Peyer's patch (tissue), 4 donors: Measurements from ENCODE around the gene SEMA6B. TPM values are rescaled to one million over a fixed set of nuclear protein-coding genes. Genes with fewer than 3 reads are reported as not detected.
"Not testable (repeated sequence)": the region's sequence is repeated elsewhere in the genome, so short reads cannot be mapped to it uniquely, and the experiment has no call there.

Experiments
- DNase-seq, 3 donors: peaks; one replicate each; pipeline ENCODE4 v3.0.0-alpha.2; 2017 to 2019
- H3K27ac ChIP-seq, 4 donors: fragments of 200-600 bp; sonication (generic); one replicate each; pipeline ENCODE4 v1.5.1; 2016 to 2019
- H3K27me3 ChIP-seq, 2 donors: fragments of 200-600 bp; sonication (generic); one replicate each; pipeline ENCODE4 v1.5.1; 2019
- H3K36me3 ChIP-seq, 3 donors: fragments of 200-600 bp; sonication (generic); one replicate each; pipeline ENCODE4 v1.5.1; 2016 to 2019
- H3K4me1 ChIP-seq, 4 donors: fragments of 200-600 bp; sonication (generic); one replicate each; pipeline ENCODE4 v1.5.1; 2016 to 2019
- H3K4me3 ChIP-seq, 4 donors: fragments of 200-600 bp; sonication (generic); 1 replicate in 3 of 4; 2 replicates in 1 of 4; pipeline ENCODE4 v1.5.1; 2016 to 2019; ENCODE audit warnings: mild to moderate bottlenecking in 1 of 4
- H3K9me3 ChIP-seq, 4 donors: fragments of 200-600 bp; sonication (generic); one replicate each; pipeline ENCODE4 v1.5.1; 2016 to 2019; ENCODE audit warnings: mild to moderate bottlenecking in 1 of 4
- POLR2A ChIP-seq, 2 donors: fragments of 450-650 bp; IDR thresholded peaks; one replicate each; pipeline ENCODE4 v1.5.1; 2017; ENCODE audit warnings: antibody characterized with exemption in 2 of 2, mild to moderate bottlenecking in 2 of 2, moderate library complexity in 2 of 2
- total RNA-seq, 4 donors: library from RNA; depleted of rRNA; stranded (reverse); fragments of >200 nt; gene quantifications; one replicate each; pipeline ENCODE4 v1.1.0, GENCODE V29; 2016
- TF ChIP-seq, protein P1 (sequence below), 6 experiments: fragments of 450-650 bp in 4 of 6; fragments of 200-600 bp in 2 of 6; sonication (generic) in 1 of 6; IDR thresholded peaks; one replicate each; pipeline ENCODE4 v1.5.1; 2017 to 2019; ENCODE audit warnings: antibody characterized with exemption in 6 of 6, mild to moderate bottlenecking in 3 of 6, moderate library complexity in 1 of 6

The SEMA6B gene
- total RNA-seq, 4 donors from 2014 or later = 1.2 to 9.9 (median 3.2) TPM

DNA sequence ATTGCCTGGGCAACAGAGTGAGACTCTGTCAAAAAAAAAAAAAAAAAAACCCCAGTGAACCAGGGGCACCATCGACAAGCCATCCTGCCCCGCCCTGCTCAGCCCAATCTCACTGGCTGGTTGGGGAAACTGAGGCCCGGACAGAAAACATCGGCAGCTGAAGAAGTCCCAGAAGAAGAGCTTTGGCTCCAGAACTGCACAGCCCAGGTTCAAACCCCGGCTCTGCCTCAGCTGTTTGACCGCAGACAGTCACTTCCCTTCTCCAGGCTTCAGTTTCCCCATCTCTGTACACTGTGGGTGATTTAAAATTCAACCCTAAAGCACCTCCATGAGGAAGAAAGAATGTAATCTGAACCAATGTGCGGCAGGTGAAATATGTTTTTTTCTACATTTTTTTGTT, 9.4 kb upstream of the SEMA6B start:
- Histone ChIP-seq H3K9me3 (no peaks in the 10 kb centered on the region), H3K4me3 (no peak overlapping the region), H3K36me3 (no peaks in the 10 kb centered on the region), H3K27ac (no peak overlapping the region), H3K4me1 (no peaks in the 10 kb centered on the region), H3K27me3 (no peaks in the 10 kb centered on the region)
- TF ChIP-seq POLR2A (IDR thresholded peaks at IDR 0.05) = no peak
- TF ChIP-seq, protein P1, sequence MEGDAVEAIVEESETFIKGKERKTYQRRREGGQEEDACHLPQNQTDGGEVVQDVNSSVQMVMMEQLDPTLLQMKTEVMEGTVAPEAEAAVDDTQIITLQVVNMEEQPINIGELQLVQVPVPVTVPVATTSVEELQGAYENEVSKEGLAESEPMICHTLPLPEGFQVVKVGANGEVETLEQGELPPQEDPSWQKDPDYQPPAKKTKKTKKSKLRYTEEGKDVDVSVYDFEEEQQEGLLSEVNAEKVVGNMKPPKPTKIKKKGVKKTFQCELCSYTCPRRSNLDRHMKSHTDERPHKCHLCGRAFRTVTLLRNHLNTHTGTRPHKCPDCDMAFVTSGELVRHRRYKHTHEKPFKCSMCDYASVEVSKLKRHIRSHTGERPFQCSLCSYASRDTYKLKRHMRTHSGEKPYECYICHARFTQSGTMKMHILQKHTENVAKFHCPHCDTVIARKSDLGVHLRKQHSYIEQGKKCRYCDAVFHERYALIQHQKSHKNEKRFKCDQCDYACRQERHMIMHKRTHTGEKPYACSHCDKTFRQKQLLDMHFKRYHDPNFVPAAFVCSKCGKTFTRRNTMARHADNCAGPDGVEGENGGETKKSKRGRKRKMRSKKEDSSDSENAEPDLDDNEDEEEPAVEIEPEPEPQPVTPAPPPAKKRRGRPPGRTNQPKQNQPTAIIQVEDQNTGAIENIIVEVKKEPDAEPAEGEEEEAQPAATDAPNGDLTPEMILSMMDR (IDR thresholded peaks at IDR 0.05) = no peak
- no peak for DNase-seq

- DNase-seq = peak; percentile 38 to 77 (median 72)
- H3K27ac ChIP-seq = peak overlapping the region in 1 of 4 donors; percentile 57
- TF ChIP-seq, protein P1 (IDR thresholded peaks at IDR 0.05) = peak in 5 of 6 experiments; percentile 51 to 78 (median 68)
- no peak for TF ChIP-seq POLR2A (IDR thresholded peaks at IDR 0.05)
- no peaks in the 10 kb centered on the region for H3K4me1 ChIP-seq
- no peak overlapping the region for H3K4me3 ChIP-seq
- H3K36me3 ChIP-seq = no peaks in the 10 kb centered on the region
- H3K9me3 ChIP-seq = no peaks in the 10 kb centered on the region
- no peaks in the 10 kb centered on the region for H3K27me3 ChIP-seq
These were observed 8.1 kb upstream of the SEMA6B start for GRCh38 chr19:4567584-4568071.

DNA sequence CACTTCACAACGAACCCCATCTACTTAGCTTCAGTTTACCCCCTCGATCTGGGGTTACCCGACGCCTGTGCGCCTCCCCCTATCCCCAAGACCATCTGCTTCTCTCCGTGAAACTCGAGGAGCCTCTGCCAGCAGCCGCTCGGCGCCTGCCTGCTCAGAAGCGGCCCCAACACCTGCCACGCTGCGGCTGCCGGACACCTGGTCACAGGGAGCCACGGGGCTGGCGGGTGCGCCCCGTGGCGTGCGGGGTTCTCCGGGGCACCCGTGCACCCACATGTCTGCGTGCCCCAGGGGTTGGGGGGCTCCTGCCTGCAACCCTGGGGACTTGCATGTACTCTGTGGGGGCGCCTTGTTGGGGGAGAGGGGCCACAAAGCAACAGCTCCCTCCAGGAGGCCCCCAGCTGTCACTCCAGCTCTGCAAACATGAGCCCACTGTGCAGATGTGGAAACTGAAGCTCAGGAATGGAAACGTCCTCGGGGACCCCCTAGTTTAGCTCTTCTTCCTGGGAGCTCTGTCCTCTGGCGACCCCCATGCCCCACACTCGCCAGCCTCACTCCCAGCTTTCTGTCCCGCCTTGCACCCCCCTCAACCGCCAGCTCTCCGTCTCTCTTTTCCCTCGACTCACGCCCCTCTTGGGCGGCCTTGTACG, 7.0 kb upstream of the SEMA6B start:
- Histone ChIP-seq H3K27me3 (no peaks in the 10 kb centered on the region), H3K4me3 (no peak overlapping the region), H3K4me1 (no peaks in the 10 kb centered on the region), H3K36me3 (no peaks in the 10 kb centered on the region), H3K27ac (peak overlapping the region in 1 of 4 donors; percentile 57), H3K9me3 (no peaks in the 10 kb centered on the region)
- DNase-seq = no peak
- TF ChIP-seq, protein P1 (IDR thresholded peaks at IDR 0.05) = no peak
- TF ChIP-seq POLR2A (IDR thresholded peaks at IDR 0.05) = no peak

DNA sequence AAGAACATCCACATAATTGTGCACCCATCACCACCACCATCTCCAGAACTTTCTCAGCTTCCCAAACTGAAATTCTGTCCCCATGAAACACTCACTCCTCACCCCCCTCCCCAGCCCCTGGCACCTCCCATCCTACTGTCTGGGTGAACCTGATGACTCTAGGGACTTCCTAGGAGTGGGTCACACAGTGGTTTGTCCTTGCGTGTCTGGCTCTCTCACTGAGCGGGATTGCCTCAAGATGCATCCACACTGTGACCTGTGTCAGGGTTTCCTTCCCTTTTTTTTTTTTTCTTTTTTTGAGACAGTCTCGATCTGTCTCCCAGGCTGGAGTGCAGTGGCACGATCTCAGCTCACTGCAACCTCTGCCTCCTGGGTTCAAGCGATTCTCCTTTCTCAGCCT, 4.1 kb upstream of the SEMA6B start:
- H3K4me3 ChIP-seq, H3K4me1 ChIP-seq, H3K27ac ChIP-seq, H3K27me3 ChIP-seq, H3K36me3 ChIP-seq, DNase-seq, H3K9me3 ChIP-seq: not testable (repeated sequence)

- H3K4me3 ChIP-seq, H3K27me3 ChIP-seq, H3K36me3 ChIP-seq, H3K4me1 ChIP-seq, DNase-seq, H3K27ac ChIP-seq, H3K9me3 ChIP-seq: not testable (repeated sequence)
These were observed 2.6 kb upstream of the SEMA6B start for GRCh38 chr19:4562085-4562484.

DNA sequence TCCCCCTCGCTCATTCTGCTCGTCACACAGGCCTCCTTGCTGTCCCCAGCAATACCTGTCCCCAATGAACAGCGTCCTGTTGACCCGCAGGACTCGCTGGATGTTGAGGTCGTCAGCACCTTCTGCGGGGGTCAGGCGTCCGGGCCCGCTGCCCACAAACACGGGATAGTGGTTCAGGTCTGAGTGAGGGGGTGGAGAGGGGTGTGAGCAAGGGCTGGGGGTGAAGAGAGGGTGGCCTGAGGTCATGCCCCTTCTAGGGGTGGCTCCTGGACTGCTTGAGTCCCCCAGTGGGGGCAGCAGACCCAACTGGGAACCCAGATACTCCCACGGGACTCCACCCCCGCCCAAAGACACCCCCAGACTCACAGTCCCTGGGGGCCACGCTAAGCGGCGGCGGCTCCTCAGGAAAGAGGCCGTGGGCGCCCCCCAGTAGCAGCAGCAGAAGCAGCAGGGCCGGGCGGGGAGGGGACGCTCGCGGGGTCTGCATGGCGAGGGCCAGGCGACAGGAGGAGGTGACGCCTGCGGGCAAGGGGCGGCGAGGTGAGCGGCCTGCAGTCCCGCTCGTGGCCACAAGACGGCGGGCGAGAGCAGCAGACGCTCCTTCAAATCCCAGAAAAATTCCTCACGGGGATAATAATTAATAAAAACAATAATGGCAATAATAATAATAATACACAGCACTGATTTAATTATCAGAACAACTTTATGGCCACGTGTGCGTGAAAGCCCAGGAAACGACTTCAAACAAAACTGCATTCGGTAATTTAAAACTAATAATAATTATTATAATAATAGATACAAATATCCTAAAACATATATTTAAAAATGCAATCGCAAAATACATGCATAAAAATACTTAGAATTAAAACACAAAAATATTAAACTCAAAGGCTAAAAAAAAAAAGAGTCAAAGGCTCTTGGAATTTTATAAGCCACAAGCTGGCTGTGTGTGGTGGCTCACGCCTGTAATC, 1.2 kb downstream of the SEMA6B start:
- DNase-seq = peak in 1 of 3 donors; percentile 65
- H3K27me3 ChIP-seq = no peaks in the 10 kb centered on the region
- TF ChIP-seq POLR2A (IDR thresholded peaks at IDR 0.05) = no peak
- TF ChIP-seq, protein P1 (IDR thresholded peaks at IDR 0.05) = peak; percentile 84 to 99 (median 91)
- H3K27ac ChIP-seq = peak overlapping the region in 1 of 4 donors; percentile 61
- H3K9me3 ChIP-seq = no peaks in the 10 kb centered on the region
- H3K36me3 ChIP-seq = no peaks in the 10 kb centered on the region
- peak overlapping the region in 2 of 4 donors; percentile 17 to 32 for H3K4me3 ChIP-seq
- H3K4me1 ChIP-seq = peaks cover 0 to 7% (median 0%) of the 10 kb centered on the region in 4 donors
